HEK293T (cell line): ENCODE data around the gene TCHH.

Source experiments
- BHLHE40 ChIP-seq: fragments of 450-650 bp; IDR thresholded peaks from 2 replicates; pipeline ENCODE4 v1.6.1; 2016; ENCODE audit warnings: mild to moderate bottlenecking, moderate library complexity, borderline replicate concordance
- CTBP1 ChIP-seq: fragments of 450-650 bp; IDR thresholded peaks from 2 replicates; pipeline ENCODE4 v1.6.1; 2016; ENCODE audit warnings: borderline replicate concordance
- FOXM1 ChIP-seq: fragments of 450-650 bp; IDR thresholded peaks from 2 replicates; pipeline ENCODE4 v1.6.1; 2017; ENCODE audit warnings: mild to moderate bottlenecking, borderline replicate concordance
- TARDBP ChIP-seq: fragments of 450-650 bp; IDR thresholded peaks from 2 replicates; pipeline ENCODE4 v1.6.1; 2016

DNA sequence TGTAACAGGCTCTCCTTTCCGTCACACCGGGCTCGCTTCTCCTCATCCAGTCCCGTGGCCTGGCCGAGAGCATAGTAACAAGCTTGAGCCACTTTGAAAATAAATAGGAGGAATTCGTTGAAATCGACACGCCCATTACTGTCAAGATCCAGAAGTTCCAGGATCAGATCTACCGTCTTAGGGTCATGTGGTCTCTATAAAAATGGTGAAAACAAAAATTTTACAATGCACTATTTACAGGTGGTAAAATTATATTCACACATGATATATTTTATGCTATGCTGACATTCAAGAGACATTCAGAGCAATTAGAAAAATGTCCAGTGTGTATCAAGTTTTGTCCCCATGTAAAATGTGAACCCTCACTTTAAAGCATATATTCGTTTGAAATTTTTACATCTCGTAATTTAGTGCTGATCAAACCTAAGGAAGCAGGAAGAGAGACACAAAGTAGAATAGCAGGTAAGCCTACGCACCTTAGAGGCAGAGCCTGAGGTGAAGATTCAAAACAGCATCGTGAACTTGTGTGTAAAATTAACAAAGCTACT is 2.3 kb downstream of the TCHH start:
- TF ChIP-seq TARDBP (no peak), CTBP1 (no peak), BHLHE40 (no peak), FOXM1 (no peak)
